IMR-90 (cell line): ENCODE data around the gene GCNA. TPM values are rescaled to one million over a fixed set of nuclear protein-coding genes. Genes with fewer than 3 reads are reported as not detected.

Source experiments
- ATAC-seq: fragments of 200-7000 bp; cut with Tn5 transposase; 2 replicates; pipeline ENCODE4 v1.9.1; 2020; ENCODE audit warnings: low read depth, mild to moderate bottlenecking, moderate library complexity
- BruUV-seq: library from RNA; stranded (reverse); fragments of 400-500 nt; replicated peaks from 2 replicates; lab custom pipeline; 2021; lab: Mats Ljungman, UMichigan
- CTCF ChIA-PET: fragments of 300-600 bp; formaldehyde crosslinking; extraction: SDS; loops from one replicate; lab custom pipeline; 2021; ENCODE audit warnings: antibody characterized with exemption; lab: Yijun Ruan, JAX
- POLR2A ChIA-PET: fragments of 300-600 bp; sonication (Branson Sonifier 250); formaldehyde crosslinking; loops from one replicate; lab custom pipeline; 2022; ENCODE audit warnings: antibody characterized with exemption; ENCODE audit not compliant: unreplicated experiment; lab: Charles Lee
- DNase-seq: peaks from one replicate; pipeline ENCODE4 v3.0.0; 2013
- H2AFZ ChIP-seq: replicated peaks from 2 replicates; pipeline ENCODE3; 2013; ENCODE audit warnings: low read length, mild to moderate bottlenecking; ENCODE audit not compliant: poor library complexity
- H2AK5ac ChIP-seq: 2 replicates; pipeline ENCODE4 v1.6.1; 2013; ENCODE audit warnings: low read depth, low read length, inconsistent platforms
- H2AK9ac ChIP-seq: replicated peaks from 2 replicates; pipeline ENCODE3; 2013; ENCODE audit warnings: mild to moderate bottlenecking, low read depth, low read length, moderate library complexity; ENCODE audit not compliant: poor library complexity
- H2BK120ac ChIP-seq: 2 replicates; pipeline ENCODE4 v1.6.1; 2013; ENCODE audit warnings: low read depth, low read length, inconsistent platforms
- H2BK15ac ChIP-seq: 3 replicates; pipeline ENCODE4 v1.6.1; 2013; ENCODE audit warnings: low read depth, low read length, inconsistent platforms
- H2BK20ac ChIP-seq: 2 replicates; pipeline ENCODE4 v1.6.1; 2013; ENCODE audit warnings: low read depth, mild to moderate bottlenecking, inconsistent platforms, low read length, moderate library complexity
- H2BK5ac ChIP-seq: 2 replicates; pipeline ENCODE4 v1.6.1; 2013; ENCODE audit warnings: mild to moderate bottlenecking, low read depth, low read length, inconsistent platforms; ENCODE audit not compliant: poor library complexity, severe bottlenecking
- H3K14ac ChIP-seq: replicated peaks from 2 replicates; pipeline ENCODE4 v1.6.1; 2013; ENCODE audit warnings: low read depth, low read length, inconsistent platforms
- H3K18ac ChIP-seq: 2 replicates; pipeline ENCODE4 v1.6.1; 2013; ENCODE audit warnings: low read depth, low read length, control low read depth
- H3K23ac ChIP-seq: 2 replicates; pipeline ENCODE4 v1.6.1; 2013; ENCODE audit warnings: low read depth, low read length, inconsistent platforms
- H3K27ac ChIP-seq: 2 replicates; pipeline ENCODE4 v1.5.1; 2013; ENCODE audit warnings: mild to moderate bottlenecking, control low read depth, low read length; ENCODE audit not compliant: insufficient read depth
- H3K27me3 ChIP-seq: 2 replicates; pipeline ENCODE4 v1.6.1; 2013; ENCODE audit warnings: low read length; ENCODE audit not compliant: control insufficient read depth, insufficient read depth
- H3K36me3 ChIP-seq: 2 replicates; pipeline ENCODE4 v1.6.1; 2013; ENCODE audit warnings: low read length, mixed read lengths; ENCODE audit not compliant: control insufficient read depth, insufficient read depth
- H3K4ac ChIP-seq: 2 replicates; pipeline ENCODE4 v1.6.1; 2013; ENCODE audit warnings: low read depth, low read length, inconsistent platforms
- H3K4me1 ChIP-seq: 2 replicates; pipeline ENCODE4 v1.6.1; 2013; ENCODE audit warnings: low read length, mixed read lengths; ENCODE audit not compliant: control insufficient read depth, insufficient read depth
- H3K4me2 ChIP-seq: 2 replicates; pipeline ENCODE4 v1.6.1; 2013; ENCODE audit warnings: low read depth, mild to moderate bottlenecking, control low read depth, low read length, moderate library complexity
- H3K4me3 ChIP-seq: 2 replicates; pipeline ENCODE4 v1.5.1; 2013; ENCODE audit warnings: low read depth, mild to moderate bottlenecking, control low read depth, low read length, moderate library complexity; ENCODE audit not compliant: insufficient read depth
- H3K56ac ChIP-seq: 2 replicates; pipeline ENCODE4 v1.6.1; 2013; ENCODE audit warnings: low read length, inconsistent platforms; ENCODE audit not compliant: insufficient read depth; ENCODE audit errors: extremely low read depth
- H3K79me1 ChIP-seq, 2 experiments: 2 replicates each; pipeline ENCODE4 v1.6.1; 2013; ENCODE audit warnings: low read length in 2 of 2, inconsistent platforms in 1 of 2, low read depth in 1 of 2
- H3K9ac ChIP-seq: 2 replicates; pipeline ENCODE4 v1.6.1; 2013; ENCODE audit warnings: low read depth, low read length, control low read depth
- H3K9me1 ChIP-seq: 2 replicates; pipeline ENCODE4 v1.6.1; 2013; ENCODE audit warnings: low read length, inconsistent platforms; ENCODE audit not compliant: insufficient read depth
- H3K9me3 ChIP-seq: 2 replicates; pipeline ENCODE4 v1.6.1; 2013; ENCODE audit warnings: low read length; ENCODE audit not compliant: control insufficient read depth, insufficient read depth
- H4K20me1 ChIP-seq: 2 replicates; pipeline ENCODE4 v1.6.1; 2013; ENCODE audit warnings: low read length, inconsistent platforms; ENCODE audit not compliant: insufficient read depth
- H4K5ac ChIP-seq: 2 replicates; pipeline ENCODE4 v1.6.1; 2013; ENCODE audit warnings: mild to moderate bottlenecking, low read depth, low read length, control low read depth
- H4K8ac ChIP-seq, 2 experiments: 2 replicates each; pipeline ENCODE4 v1.6.1; 2013; ENCODE audit warnings: low read depth in 2 of 2, low read length in 2 of 2, control low read depth in 1 of 2, inconsistent platforms in 1 of 2
- H4K91ac ChIP-seq: 2 replicates; pipeline ENCODE4 v1.6.1; 2013; ENCODE audit warnings: low read depth, low read length, inconsistent platforms; ENCODE audit not compliant: insufficient read depth
- BHLHE40 ChIP-seq: fragments of 150-350 bp; IDR thresholded peaks from 2 replicates; pipeline ENCODE4 v1.6.1; 2016; ENCODE audit warnings: mild to moderate bottlenecking, low read depth, low read length
- CEBPB ChIP-seq: IDR thresholded peaks from 2 replicates; pipeline ENCODE4 v1.6.1; 2012; ENCODE audit warnings: low read depth, low read length, improper control_type of control experiment
- FOS ChIP-seq: fragments of 150-350 bp; IDR thresholded peaks from 2 replicates; pipeline ENCODE4 v1.6.1; 2016; ENCODE audit warnings: low read depth, low read length
- MAFK ChIP-seq: IDR thresholded peaks from 2 replicates; pipeline ENCODE4 v1.6.1; 2012; ENCODE audit warnings: low read depth, low read length, improper control_type of control experiment
- MAZ ChIP-seq: IDR thresholded peaks from 2 replicates; pipeline ENCODE4 v1.6.1; 2012; ENCODE audit warnings: low read depth, mild to moderate bottlenecking, low read length, improper control_type of control experiment, moderate library complexity, borderline replicate concordance
- MXI1 ChIP-seq: IDR thresholded peaks from 2 replicates; pipeline ENCODE4 v1.6.1; 2012; ENCODE audit warnings: low read depth, mild to moderate bottlenecking, low read length, moderate library complexity, borderline replicate concordance
- NFE2L2 ChIP-seq: fragments of 150-350 bp; IDR thresholded peaks from 2 replicates; pipeline ENCODE4 v1.6.1; 2016; ENCODE audit warnings: low read depth, mild to moderate bottlenecking, low read length
- RAD21 ChIP-seq: IDR thresholded peaks from 2 replicates; pipeline ENCODE4 v1.6.1; 2012; ENCODE audit warnings: low read length, improper control_type of control experiment
- RCOR1 ChIP-seq: IDR thresholded peaks from 2 replicates; pipeline ENCODE4 v1.6.1; 2012; ENCODE audit warnings: mild to moderate bottlenecking, low read length, improper control_type of control experiment; ENCODE audit not compliant: insufficient replicate concordance
- RFX5 ChIP-seq: IDR thresholded peaks from 2 replicates; pipeline ENCODE4 v1.8.0; 2012; ENCODE audit warnings: low read depth, mild to moderate bottlenecking, low read length, moderate library complexity
- SMC3 ChIP-seq: fragments of 150-350 bp; IDR thresholded peaks from 2 replicates; pipeline ENCODE4 v1.6.1; 2016; ENCODE audit warnings: low read depth, mild to moderate bottlenecking, antibody characterized with exemption, low read length, moderate library complexity
- WGBS, 2 experiments: methylation state at CpG; one replicate each; pipeline versions ENCODE4 v1.1.5 to v1.1.7; 2013; ENCODE audit warnings: missing lambda C conversion rate in 2 of 2; ENCODE audit not compliant: insufficient read length in 1 of 2; ENCODE audit errors: extremely low coverage in 2 of 2; 5-methylcytosine and 5-hydroxymethylcytosine counted together
- dilution Hi-C: fragments of 300-500 bp; cut with HindIII; formaldehyde crosslinking; loops from one replicate; pipeline ENCODE4 v1.14.3; 2018; ENCODE audit warnings: low sequenced_read_pairs; ENCODE audit not compliant: unreplicated experiment
- in situ Hi-C: fragments of 300-500 bp; cut with MboI; formaldehyde crosslinking; loops from 3 replicates; pipeline ENCODE4 v1.14.3; 2019; ENCODE audit warnings: low sequenced_read_pairs, inconsistent platforms, mixed read lengths
- intact Hi-C: fragments of 100-400 bp; cut with micrococcal nuclease; formaldehyde crosslinking; loops from 2 replicates; pipeline ENCODE4 v1.10.0; 2022
- polyA plus RNA-seq, 3 experiments: library from polyadenylated mRNA; depleted of rRNA; stranded (reverse); fragments of >200 nt; gene quantifications; 2 replicates each; pipeline ENCODE4 v1.2.3, GENCODE V29; 2012; ENCODE audit warnings: low replicate concordance in 1 of 3
- total RNA-seq: library from RNA; depleted of rRNA; stranded (reverse); fragments of >200 nt; gene quantifications from 2 replicates; pipeline ENCODE4 v1.2.3, GENCODE V29; 2012
- TF ChIP-seq, protein P1 (sequence below): fragments of 150-350 bp; IDR thresholded peaks from 2 replicates; pipeline ENCODE4 v1.6.1; 2016; ENCODE audit warnings: low read depth, mild to moderate bottlenecking, low read length, moderate library complexity, borderline replicate concordance
- TF ChIP-seq, protein P2 (sequence below): fragments of 150-350 bp; IDR thresholded peaks from 2 replicates; pipeline ENCODE4 v1.6.1; 2017; ENCODE audit warnings: mild to moderate bottlenecking, antibody characterized with exemption, low read length, low read depth

GCNA gene
- total and polyA plus RNA-seq, 2 of the 4 experiments (the other 2 are of a cell fraction): 0.90 to 1.3 TPM

DNA sequence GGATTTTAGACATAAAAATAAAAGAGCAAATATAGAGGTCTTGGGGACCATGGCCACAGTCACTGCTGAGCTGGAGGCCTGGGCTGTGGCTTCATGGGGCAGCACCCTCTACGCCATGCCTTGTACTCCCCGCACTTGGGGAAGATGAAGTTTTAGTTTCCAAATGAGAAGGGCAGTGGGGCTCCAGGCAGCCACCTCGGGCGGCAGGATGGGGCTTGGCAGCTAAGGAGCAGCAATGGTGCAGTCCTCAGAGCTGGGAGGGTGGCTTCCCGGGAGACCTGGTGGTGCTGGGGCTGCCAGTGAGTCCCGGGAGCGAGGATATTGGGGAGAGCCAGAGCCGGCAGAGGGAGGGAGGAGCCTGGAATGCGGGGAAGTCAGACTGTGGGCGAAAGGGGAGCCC is 37.7 kb downstream of the GCNA start:
- 72% methylated on average over 5 of the region's 10 CpGs; no CpG with 5 or more reads in 1 of the 2 experiments for WGBS, 2 experiments
- no peaks in the 10 kb centered on the region for H4K20me1 ChIP-seq
- intact Hi-C loops: no loop called here
- no peak overlapping the region for H2AFZ ChIP-seq
- H3K4me2 ChIP-seq: no peak overlapping the region
- ATAC-seq: no peak
- H2AK9ac ChIP-seq: no peak overlapping the region
- TF ChIP-seq BHLHE40 (no peak), MAZ (no peak), FOS (no peak), MAFK (no peak), RCOR1 (no peak), MXI1 (no peak), CEBPB (no peak), NFE2L2 (no peak), RAD21 (no peak), SMC3 (no peak), RFX5 (no peak)
- TF ChIP-seq, protein P1, sequence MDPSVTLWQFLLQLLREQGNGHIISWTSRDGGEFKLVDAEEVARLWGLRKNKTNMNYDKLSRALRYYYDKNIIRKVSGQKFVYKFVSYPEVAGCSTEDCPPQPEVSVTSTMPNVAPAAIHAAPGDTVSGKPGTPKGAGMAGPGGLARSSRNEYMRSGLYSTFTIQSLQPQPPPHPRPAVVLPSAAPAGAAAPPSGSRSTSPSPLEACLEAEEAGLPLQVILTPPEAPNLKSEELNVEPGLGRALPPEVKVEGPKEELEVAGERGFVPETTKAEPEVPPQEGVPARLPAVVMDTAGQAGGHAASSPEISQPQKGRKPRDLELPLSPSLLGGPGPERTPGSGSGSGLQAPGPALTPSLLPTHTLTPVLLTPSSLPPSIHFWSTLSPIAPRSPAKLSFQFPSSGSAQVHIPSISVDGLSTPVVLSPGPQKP: no peak
- TF ChIP-seq, protein P2, sequence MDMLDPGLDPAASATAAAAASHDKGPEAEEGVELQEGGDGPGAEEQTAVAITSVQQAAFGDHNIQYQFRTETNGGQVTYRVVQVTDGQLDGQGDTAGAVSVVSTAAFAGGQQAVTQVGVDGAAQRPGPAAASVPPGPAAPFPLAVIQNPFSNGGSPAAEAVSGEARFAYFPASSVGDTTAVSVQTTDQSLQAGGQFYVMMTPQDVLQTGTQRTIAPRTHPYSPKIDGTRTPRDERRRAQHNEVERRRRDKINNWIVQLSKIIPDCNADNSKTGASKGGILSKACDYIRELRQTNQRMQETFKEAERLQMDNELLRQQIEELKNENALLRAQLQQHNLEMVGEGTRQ: no peak
- H3K9ac ChIP-seq: no peak overlapping the region
- H2BK15ac ChIP-seq: no peak overlapping the region
- H3K4ac ChIP-seq: no peak overlapping the region
- H3K36me3 ChIP-seq: peaks cover 9% of the 10 kb centered on the region
- no peak overlapping the region for H4K91ac ChIP-seq
- peaks cover 3% of the 10 kb centered on the region; the same call in 1 of the 2 replicates for H3K27me3 ChIP-seq
- no peak for DNase-seq
- H3K4me3 ChIP-seq: no peak overlapping the region
- no peak overlapping the region for H2AK5ac ChIP-seq
- no peak overlapping the region for H2BK20ac ChIP-seq
- ChIA-PET CTCF (interaction anchor here (0.5 kb wide), 1 partner anchor 126 kb away, joined by 4 read pairs; no protein-coding TSS in a partner anchor), POLR2A (interaction anchor here (0.6 kb wide), 1 partner anchor 33 kb away, joined by 4 read pairs; no protein-coding TSS in a partner anchor)
- H4K8ac ChIP-seq: no peak overlapping the region
- H3K56ac ChIP-seq: no peak overlapping the region
- no TSS peak for BruUV-seq
- H3K9me1 ChIP-seq: no peaks in the 10 kb centered on the region
- H3K14ac ChIP-seq: no peak overlapping the region
- dilution Hi-C loops: no loop called here
- H2BK120ac ChIP-seq: no peak overlapping the region
- H3K4me1 ChIP-seq: no peaks in the 10 kb centered on the region
- in situ Hi-C loops: no loop called here
- no peak overlapping the region for H3K27ac ChIP-seq
- H3K18ac ChIP-seq: no peak overlapping the region
- H2BK5ac ChIP-seq: no peak overlapping the region
- H3K9me3 ChIP-seq: no peaks in the 10 kb centered on the region; the same call in 1 of the 2 replicates
- no peak overlapping the region for H4K5ac ChIP-seq
- no peak overlapping the region for H3K23ac ChIP-seq
- no peaks in the 10 kb centered on the region for H3K79me1 ChIP-seq
